Hematopoietic multipotent progenitor cell treated with erythropoietin and hydrocortisone succinate and interleukin-3 and kit ligand, for 4 days (in vitro differentiated cells): ENCODE results near the gene RNF130.

ENCODE experiments used
- DNase-seq: peaks from one replicate; pipeline ENCODE4 v3.0.0-alpha.2; 2015

The RNF130 gene, protein sequence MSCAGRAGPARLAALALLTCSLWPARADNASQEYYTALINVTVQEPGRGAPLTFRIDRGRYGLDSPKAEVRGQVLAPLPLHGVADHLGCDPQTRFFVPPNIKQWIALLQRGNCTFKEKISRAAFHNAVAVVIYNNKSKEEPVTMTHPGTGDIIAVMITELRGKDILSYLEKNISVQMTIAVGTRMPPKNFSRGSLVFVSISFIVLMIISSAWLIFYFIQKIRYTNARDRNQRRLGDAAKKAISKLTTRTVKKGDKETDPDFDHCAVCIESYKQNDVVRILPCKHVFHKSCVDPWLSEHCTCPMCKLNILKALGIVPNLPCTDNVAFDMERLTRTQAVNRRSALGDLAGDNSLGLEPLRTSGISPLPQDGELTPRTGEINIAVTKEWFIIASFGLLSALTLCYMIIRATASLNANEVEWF

DNA sequence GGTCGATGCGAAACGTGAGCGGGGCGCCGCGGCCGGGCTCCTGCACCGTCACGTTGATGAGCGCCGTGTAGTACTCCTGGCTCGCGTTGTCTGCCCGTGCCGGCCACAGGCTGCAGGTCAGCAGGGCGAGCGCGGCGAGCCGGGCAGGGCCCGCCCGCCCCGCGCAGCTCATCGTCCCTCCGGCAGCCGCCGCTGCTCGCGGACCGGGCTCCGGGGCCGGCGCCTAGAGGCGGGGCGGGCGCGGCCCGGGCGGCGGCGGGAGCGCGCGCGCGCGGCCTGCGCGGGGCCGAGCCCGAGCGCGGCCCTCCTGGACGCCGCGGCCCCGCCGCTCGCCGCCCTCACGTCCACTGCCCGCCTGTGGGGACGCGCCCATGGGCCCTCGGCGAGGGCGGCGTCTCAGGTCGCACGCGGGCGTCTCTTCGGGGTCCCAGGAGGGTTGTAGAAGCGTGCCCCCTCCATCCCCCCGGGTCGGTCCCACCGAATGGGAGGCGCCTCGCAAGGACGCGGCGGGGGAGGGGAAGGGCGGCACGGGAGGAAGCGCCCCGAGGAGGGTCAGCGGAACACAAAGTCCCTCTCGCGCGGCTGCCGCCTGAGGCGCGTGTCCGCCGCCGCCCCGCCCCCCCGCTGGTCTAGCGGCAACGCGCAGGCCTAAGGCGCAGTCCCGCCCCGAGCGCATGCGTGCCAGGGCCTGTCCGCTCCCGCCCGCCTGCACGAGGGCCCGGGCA lies at the start of gene RNF130:
Gene RNF130 (minus strand): TSS at position 229 of the 725 bp plus-strand sequence. CDS start 57 bp downstream, at position 172.
- DNase-seq: peak; percentile 97

DNA sequence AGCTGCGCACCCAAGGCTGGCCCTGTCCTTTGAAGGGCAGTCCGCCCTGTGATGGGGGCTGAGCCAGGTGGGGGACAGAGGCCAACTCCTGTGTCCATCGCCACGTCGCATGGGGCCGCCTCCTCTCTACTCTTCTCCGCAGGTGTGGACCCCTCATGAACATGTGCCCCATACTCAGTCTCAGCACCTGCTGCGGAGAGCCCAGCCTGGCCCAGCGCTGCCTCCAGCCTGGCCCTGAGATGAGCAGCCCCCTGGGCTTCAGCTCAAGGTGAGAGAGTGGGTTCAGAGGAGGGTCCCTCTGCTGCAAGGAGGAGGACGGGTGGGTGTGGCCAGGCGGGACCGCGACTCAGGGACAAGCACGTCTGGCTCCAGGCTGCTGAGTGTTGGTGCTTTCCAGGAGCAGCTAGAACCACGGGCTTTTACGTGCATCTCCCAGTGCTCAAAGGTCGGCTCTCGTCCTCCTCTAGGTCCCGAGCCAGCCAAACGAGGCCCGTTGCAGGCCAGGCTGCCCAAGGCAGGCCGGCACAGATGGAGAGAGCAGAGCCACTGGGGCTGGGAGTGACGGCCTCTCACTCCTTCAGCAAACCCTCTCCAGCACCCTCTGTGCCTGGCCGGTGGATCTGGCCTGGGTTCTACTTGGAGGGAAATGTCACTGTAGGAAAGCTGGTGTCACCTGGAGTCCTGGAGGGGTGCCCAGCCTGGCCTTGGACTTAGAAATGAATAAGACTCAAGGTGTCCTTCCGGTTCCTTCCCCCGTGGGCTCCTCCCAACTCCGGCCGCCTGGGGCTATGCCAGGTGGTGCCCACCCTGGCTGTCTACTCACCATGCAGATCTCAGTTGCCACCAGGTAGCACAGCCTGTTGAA lies 48.9 kb upstream of the RNF130 start:
- no peak for DNase-seq

DNA sequence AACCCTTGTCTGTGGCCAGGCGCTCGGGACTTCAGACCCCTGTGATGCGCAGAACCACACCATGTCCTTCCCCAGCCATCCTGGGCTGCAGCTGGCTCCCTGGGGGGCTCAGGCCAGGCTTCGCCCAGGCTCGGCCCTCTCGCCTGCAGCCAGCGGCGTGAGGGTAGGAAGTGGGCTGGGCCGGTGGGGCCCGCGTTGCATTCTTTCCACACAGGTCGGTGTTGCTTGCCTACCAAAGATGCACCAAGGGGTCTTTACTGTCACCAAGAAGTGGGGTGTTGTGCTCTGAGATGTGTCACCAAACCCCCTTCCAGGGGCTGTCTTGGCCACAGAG lies 48.3 kb upstream of the RNF130 start:
- no peak for DNase-seq

DNA sequence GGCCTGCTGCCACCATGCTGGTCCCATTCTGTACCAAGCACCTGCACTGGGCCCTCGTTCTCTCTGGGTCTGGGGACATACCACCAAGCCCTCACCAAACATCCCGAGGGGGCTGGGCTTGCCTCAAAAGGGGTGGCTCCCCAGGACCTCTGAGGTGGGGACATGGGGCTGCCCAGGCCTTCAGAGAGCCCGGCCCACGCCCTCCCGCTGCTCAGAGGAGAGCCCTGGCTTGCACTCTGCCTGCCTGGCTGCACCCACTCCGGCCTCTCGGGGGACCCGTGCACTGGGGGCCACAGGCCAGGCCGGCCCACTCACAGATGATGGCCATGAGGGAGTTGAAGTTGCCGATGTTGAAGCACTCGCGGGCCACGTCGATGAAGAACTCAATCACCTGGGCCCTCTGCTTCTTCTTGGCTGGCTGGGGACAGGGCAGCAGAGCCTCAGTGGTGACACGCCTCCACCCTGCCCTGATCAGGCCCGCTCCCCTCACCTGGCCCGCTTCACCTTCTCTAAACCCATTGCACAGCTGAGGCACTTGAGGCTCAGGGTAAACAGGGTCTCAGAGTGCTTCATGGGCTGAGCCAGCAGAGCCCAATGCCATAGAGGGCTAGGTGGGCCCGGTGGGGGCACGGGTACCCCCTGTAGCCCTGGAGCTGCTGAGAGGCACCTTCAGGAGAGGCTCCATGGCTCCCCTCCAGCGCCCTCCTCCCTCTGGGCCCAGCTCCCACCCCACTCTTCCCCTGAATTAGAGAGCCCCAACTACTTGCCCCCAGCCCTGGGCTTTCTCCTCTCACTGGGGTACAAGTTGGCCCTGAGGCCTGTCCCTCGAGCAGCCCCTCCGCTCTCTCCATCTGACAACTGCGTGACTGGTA lies 47.7 kb upstream of the RNF130 start:
- DNase-seq: no peak

DNA sequence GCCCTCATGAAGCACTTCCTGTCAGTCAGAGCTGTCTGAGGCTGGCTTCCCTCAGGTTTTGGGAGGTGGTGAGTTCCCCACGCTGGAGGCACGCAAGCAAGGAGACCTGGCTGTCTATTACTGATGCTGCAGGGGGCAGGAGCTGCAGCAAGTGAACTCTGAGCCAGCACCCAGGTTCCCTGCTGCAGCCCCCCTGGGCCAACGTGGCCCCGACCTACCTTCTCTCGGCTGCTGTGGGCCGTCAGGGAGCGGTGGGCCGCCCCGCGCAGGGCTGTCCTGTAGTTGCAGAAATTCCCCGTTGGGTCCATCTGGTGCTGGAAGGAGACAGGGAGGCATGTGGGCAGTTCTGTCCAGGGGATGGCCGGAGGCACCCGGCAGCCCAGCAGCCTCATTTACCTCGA lies 46.8 kb upstream of the RNF130 start:
- DNase-seq: no peak

DNA sequence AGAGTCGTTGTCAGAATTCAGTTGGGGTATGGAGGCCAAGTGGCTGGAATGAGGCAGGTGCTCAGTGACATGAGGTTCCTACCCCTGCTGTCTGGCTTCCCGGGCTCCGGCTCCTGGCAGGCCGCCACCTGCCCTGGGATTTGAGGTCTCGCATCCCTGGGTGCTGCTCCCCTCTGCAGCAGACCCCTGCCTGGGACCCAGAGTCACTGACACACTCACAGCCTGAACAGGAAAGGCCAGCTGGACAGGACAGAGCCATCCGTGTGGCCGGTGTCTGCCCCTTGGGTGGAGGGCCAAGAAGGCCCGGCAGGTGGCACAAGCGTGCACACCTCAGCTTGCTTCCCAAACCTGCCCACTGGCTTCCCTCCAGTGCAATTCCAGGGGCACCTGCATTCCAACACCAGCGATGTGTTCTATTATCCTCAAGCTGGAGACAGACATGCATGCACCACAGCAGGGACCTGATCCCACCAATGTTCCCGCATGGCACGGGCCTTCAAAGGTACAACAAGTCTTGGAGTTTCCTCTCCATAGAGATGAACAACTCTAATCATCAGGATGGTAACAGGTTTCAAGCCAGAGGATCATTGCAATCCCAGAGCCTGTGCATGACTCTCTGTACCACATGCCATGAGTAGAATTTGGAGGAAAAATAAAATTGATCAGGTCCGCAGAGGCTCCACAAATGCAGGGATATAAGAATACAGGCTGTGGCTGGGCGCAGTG lies 45.6 kb upstream of the RNF130 start:
- no peak for DNase-seq

DNA sequence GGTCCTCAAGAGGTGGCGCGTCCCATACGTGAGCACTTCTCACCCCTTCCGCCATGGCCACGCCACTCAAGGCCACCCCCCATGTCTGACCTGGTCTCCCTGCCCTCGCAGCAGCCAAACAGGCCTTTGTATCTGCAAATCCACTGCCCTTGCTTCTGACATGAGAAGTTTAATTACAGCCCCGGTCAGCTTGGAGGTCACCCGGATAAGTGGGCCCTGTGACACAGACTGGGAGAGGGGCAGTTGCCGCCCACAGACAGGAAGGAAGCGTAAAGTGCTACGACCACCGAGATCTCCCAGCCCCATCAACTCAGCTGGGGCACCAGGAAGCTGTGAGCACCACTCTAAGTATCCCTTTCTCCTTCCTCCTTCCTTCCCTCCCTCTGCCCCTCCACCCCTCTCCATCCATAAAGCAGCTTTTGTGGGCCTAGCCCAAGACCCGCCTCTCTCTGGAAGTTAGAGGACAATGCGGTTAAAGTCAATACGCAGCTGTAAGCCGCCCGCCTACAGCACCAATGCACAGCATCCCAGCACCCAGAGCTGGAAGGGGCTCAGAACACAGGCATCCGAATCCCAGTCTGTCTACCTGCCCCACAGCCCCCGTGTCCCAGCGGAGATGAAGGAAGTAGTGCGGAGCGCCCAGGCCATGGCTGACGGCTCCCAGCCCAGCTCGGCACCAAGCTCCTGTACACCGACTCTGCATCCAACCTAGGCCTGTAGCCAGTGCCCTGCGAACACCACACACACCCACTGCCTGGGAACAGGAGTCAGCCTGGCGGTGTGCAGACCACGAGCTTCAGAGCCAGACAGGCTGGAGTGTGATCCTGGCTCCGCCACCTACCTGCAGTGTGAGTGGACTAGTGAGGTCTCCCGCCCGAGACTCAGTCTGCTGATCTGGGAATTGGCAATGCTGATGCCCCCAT lies 44.8 kb upstream of the RNF130 start:
- no peak for DNase-seq

DNA sequence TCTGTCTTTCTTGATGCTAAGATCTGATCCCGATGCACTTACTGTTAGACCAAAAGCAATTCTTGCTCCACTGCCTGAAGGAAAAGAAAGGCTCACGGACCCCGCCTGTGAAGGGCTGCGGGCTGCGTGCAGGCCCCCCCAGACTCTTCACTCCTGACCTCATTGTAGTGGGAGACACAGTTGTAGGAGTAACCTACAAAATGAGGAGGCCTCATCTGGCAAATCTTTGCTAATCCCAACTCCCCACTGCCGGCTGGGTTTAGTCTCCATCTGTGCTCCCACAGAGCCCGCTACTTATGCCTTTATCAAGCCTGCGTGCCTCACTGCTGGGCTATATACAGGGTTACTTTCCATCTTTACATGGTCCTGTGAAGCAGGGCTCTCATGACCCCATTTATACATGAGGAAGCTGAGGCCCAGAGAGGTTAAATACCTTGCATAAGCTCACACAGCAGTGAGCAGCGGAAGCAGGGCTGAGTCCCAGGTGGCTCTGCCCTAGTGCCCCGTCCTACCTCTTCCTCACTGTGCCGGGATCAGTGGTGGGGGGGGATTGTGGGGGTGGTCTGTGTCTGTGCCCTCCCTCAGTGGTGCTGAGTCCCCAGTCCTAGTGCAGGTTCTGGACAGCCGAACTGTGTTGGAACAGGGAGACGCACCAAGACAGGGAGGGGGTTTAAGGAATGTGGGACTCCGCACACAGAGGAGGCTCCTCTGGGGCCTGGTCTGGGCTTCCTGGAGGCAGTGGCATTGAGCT lies 43.9 kb upstream of the RNF130 start:
- DNase-seq: no peak

DNA sequence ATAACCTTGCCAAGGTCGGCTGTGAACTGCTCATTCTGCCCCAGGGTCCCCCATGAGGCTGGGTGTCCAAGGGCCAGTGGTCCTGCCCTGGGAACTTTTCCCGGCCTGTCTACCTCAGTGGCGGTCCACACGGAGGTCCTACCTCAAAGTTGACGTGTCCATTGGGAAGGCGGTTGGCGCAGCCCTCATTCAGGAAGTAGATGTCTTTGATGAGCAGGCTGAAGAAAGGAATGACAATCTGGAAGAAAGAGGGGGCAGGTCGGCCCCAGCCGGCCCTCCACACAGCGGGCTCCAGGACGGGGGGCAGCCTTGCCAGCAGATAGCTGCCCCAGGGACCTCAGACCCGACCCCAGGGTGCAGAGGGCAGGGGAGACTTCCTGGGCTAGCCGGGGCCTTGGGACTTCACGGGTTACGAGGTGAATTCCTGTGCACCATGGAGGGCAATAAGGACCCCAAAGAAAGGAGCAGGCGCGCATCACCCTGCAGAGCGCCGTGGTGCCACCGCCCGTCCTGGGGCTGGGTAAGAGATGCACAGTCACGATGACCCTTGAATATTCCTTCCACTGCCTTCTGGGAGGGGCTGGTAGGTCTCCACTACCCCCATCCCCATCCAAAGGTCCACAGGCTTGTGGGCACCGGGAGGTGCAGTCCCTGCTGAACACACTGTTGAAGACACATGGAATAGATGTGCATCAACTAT lies 42.9 kb upstream of the RNF130 start:
- no peak for DNase-seq

DNA sequence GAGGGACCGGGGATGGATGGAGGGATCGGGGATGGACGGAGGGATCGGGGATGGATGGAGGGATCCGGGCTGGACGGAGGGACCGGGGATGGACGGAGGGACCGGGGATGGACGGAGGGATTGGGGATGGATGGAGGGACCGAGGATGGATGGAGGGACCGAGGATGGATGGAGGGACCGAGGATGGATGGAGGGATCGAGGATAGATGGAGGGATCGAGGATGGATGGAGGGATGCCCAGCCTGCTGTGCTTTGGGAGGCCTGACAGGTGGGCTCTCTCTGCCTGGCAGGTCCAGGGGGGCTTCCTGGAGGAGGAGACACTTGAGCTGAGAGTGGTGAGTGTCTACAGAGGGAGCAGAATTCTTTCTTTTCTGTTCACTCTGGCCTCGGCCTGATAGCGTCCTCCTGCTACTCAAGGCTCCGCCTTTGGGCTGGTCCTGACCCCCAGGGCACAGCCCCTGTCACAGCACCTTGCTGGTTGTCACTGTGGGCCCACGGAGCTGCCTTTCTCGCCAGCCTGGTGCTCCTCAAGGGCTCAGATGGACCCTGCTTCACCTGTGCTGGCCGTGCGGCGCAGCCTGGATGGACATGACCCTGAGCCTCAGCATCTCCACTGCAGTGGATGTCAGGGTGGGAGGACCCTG lies 42.2 kb upstream of the RNF130 start:
- no peak for DNase-seq

DNA sequence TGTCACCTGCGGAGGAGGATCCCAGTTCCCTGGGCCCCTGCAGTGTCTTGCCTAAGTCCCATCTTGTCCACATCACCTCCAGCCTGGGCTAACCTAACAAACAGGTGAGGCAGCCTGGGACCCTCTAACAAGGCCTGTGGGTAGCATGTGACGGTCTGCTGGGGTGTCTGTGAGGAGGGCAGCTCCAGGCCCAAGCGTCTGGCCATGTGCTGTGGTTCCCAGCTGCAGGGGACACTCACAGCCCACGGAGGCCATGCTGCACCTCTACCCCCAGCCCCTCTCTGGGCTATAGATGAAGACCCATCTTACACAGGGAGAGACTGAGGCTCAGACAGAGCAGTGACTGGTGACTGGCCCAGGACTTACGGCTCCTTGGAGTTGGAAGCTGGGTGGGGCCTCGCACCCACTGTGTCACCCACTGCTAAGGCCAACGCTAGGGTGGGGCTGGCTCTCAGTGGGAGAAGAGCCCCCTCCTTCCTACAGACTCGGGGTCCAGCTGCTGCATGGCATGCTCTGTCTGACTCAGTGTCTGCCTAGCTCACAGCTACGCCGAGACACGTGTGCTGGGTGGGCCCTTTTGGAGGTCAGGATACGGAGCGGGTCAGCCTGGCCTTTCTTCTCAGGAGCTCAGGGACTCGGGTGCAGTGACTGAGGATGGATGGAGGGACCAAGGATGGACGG lies 40.8 kb upstream of the RNF130 start:
- DNase-seq: no peak

DNA sequence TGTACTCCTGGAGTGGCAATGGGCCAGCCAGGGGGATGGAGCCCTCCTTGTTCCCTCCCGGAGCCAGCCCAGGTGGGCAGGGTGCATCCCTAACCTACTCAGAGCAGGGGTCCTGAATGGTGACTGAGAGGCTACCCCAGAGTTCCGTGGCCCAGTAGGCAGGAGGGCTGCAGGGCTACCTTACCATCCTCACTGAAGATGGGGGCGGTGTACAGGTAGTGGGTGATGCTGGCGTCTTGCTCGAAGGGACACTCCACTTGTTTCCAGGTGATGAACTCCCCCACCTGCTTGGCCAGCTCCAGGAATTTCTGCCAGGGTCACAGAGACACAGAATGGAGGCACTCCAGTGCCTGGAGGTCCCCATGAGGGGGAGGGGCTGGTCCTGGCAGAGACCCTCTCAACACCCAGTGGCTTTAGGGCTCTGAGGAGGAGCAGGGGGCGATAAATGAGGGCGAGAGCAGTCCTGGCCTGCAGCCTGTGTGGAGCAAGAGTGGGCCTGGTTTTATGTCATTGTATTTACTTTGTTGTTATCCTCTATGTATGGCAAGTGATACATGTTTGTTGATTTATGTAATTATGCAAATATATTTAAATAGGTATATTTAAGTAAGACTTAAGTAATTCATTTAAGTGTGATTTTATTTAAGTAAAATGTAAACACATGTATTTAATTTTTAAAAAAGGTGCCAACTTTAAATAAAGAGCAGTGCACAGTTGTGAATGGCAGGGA lies 39.9 kb upstream of the RNF130 start:
- no peak for DNase-seq

DNA sequence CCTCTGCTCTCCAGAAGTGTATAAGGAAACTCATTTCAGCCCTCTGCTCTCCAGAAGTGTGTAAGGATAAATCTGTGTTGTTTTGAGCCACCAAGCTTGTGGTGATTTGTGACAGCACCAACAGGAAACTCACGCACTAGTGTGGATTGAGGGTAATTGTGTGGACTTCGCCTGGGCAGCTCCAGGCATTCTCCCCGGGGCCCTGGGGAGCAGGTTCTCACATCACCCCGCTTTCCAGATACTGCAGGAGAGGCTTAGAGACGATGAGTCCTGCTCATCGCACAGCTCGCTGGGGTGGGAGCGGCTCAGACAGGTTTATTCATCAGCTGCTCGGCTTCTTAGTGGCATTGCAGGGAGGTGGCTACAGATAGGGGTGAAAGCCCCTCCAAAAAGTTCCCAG lies 38.4 kb upstream of the RNF130 start:
- no peak for DNase-seq

DNA sequence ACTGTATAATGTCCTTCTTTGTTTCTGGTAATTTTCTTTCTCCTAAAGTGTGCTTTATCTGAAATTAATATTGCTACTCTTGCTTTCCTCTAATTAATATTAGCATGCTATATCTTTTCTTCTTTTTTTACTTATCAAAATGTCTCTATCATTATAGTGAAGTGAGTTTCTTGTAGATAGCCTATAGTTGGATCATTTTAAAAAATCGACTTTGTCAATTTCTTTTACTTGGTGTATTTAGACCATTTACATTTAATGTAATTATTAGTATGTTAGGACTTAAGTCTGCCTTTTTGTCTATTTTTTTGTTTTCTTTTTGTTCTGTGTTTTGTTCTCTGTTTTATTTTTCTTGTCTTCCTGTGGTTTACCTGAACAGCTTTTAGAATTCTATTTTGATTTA lies 35.4 kb upstream of the RNF130 start:
- no peak for DNase-seq

DNA sequence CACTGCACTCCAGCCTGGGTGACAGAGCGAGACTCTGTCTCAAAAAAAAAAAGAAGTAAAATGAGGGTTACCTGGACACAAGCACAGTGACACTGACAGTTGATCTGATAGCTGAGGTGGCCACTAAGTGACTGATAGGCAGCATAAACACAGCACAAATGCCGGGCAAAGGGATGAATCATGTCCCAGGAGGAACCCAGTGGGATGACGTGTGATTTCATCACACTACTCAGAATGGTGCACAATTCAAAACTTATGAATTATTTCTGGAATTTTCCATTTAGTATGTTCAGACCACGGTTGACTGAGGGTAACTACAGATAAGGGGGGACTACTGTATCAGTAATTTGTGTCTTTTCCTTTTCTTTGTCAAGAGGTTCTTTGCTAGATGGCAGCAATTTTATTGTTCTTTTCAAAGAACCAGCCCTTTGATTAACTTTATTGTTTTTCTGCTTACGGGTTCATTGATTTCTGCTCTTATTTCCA lies 34.3 kb upstream of the RNF130 start:
- DNase-seq: no peak

DNA sequence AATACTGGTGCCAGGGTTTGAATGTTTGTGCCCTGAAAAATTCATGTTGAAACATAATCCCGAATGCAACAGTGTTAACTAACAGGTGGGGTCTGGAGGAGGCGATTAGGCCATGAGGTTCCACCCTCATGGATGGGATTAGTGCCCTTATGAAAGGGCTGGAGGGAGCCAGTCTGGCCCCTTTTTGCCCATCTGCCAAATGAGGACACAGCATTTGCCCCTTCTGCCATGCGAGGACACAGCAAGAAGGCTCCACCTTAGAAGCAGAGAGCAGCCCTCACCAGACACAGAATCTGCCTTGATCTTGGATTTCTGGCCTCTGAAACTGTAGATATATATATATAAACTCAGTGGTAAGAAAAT lies 32.6 kb upstream of the RNF130 start:
- DNase-seq: no peak

DNA sequence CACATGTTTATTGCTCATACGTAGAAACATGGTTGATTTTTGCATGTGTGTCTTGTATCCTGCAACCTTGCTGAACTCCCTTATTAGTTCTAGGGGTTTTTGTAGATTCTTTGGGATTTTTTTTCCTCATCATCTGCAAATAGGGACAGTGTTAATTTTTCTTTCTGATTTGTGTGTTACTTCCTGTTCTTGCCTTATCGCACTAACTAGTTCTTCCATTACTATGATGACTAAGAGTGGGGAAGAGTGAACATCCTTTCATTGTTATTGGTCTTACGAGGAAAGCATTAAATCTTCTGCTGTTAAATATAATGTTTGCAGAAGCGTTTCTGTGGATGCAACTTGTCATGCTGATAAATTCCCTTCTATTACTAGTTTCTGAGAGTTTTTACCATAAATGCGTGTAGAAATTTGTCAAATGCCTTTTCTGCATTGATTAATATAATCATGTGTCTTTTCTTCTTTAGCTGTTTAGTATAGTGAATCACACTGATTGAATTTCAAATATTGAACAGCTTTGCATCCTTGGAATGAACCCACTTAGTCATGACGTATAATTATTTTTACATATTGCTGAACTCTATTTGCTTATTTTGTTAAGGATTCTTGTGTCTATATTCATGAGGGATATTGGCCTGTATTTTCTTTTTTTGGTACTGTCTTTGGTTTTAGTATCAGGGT lies 32.1 kb upstream of the RNF130 start:
- no peak for DNase-seq
